Stimulated activated naive CD4-positive, alpha-beta T cell treated with Interleukin-2 at 50 U/mL for 16 hours (primary cell): ENCODE data around the gene CCZ1.
"Not testable (repeated sequence)": the region's sequence is repeated elsewhere in the genome, so short reads cannot be mapped to it uniquely, and the experiment has no call there.

ENCODE experiments used
- DNase-seq: peaks from one replicate; lab custom pipeline; 2025; lab: John Stamatoyannopoulos, UW

CCZ1 gene

DNA sequence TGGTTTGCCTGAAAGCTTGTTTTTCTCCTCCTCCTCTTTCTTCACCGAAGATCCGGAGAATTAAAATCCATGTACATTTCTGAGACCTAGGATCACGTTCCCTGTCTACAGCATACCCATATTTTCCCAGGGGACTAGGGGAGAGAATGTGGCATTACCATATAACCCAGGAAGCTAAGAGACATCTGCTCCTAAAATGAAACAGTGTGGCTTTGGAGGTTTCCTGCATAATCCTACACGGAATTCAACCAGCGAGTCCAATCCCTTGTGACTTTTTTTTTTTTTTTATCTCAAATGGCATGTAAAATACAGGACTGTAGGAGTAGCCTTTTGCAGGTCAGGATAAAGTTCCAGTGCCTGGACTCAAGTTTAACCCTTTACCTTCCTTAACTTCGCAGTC is 10.3 kb downstream of the CCZ1 start:
- not testable (repeated sequence) for DNase-seq

DNA sequence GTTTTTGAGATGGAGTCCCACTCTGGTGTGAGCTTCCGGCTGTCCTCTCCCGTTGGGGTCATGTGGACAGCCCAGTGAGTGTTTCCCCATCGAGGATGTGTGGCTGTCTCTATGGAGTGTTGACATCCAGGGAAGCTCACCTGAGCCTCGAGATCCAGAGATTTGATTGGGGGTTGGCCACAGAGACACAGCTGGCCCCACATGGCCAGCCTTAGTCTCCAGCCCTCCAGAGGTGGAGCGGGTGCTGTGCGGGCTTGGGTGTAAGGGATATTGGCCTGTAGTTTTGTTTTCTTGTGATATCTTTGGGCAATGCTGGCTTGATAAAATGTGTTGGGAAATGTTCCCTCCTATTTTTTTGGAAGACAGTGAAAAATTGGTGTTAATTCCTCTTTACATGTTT is 18.0 kb downstream of the CCZ1 start:
- DNase-seq: not testable (repeated sequence)

DNA sequence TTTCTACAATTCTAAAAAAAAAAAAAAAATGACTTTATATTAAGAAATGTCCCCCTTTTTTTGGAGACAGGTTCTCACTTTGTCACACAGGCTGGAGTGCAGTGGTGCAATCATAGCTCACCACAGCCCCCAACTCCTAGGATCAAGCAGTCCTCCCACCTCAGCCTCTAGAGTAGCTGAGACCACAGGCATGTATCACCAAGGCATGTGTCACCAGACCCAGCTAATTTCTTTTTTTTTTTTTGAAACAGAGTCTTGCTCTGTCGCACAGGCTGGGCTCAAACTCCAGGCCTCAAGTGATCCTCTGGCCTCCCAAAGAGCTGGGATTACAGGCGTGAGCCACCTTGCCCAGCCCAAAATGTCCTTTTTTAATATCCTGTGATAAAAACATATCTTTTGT is 25.6 kb downstream of the CCZ1 start:
- DNase-seq: not testable (repeated sequence)

DNA sequence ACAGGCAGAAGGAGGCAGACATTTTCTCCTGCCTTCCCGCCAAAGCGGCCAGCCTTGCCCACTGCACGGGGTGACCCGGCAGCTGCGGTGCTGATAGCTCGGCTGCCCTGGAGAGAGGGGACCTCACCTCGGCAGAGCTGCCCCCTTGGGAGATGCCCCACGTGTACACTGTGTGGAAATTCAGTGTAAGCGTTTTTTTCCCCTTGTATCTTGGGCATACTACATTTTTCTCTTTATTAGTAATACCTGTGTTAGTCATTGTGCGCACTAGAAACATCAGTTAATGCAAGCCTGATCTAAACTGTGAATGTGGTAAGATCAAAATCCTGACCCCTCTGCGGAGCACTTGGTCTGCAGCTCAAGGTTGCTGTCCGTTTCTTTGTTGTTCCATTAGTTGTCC is 26.1 kb downstream of the CCZ1 start:
- DNase-seq: not testable (repeated sequence)

DNA sequence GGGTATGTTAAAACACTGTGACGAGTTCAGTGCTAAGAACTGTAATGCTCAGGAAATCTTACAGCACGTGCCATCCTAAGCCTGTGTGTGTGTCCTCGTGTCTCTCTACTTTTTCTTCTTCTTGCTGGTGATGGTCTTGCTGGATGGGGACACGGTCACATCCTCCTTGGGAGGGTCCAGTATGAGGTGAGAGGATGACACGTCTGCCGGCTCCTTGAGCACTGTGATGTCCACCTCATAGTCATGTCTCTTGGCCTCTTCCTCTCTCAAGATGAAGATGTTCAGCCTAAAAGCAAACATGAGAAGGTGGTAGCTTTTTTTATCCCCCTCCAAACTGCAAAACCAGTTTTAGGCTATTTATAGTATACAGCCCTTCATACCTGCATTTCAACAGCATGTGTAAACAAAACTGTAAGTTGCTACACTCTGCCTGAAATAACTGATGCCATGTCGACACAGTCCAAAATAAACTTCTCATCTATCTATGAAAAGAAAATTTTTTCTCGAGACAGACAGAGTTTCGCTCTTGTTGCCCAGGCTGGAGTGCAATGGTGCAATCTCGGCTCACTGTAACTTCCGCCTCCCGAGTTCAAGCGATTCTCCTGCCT is 27.8 kb downstream of the CCZ1 start:
- not testable (repeated sequence) for DNase-seq

DNA sequence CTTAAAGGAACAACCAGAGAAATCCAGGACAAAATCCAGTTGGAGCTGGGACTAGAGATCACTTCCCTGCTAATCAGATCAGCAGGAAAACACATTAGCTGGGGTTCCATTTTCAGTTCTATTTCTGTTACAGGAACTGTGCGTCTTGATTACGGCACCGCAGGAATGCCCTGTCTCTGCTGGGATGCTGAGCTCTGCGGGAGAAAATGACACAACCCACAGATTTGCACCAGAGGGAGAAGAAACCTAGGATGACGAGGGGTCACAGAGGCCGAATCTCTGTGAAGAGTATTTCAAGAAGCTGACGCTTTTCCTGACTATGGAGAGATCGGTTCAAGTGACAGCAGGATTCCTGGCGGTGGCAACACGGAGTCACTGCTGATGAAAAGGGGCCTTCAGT is 31.8 kb downstream of the CCZ1 start:
- not testable (repeated sequence) for DNase-seq

DNA sequence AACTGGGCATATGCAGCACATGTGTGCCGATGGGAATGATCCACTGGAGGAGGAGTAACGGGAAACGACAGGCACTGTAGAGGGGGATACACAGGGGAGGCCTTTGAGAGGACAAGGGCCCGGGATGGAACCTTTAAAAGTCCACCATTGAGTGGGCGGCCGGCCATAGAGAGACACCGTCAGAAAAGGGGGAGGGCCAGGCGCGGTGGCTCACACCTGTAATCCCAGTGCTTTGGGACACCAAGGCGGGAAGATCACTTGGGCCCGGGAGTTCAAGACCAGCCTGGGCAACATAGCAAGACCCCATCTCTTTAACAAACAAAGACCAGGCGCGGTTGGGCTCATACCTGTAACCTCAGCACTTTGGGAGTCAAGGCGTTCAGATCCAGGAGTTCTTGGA is 32.7 kb downstream of the CCZ1 start:
- DNase-seq: not testable (repeated sequence)

DNA sequence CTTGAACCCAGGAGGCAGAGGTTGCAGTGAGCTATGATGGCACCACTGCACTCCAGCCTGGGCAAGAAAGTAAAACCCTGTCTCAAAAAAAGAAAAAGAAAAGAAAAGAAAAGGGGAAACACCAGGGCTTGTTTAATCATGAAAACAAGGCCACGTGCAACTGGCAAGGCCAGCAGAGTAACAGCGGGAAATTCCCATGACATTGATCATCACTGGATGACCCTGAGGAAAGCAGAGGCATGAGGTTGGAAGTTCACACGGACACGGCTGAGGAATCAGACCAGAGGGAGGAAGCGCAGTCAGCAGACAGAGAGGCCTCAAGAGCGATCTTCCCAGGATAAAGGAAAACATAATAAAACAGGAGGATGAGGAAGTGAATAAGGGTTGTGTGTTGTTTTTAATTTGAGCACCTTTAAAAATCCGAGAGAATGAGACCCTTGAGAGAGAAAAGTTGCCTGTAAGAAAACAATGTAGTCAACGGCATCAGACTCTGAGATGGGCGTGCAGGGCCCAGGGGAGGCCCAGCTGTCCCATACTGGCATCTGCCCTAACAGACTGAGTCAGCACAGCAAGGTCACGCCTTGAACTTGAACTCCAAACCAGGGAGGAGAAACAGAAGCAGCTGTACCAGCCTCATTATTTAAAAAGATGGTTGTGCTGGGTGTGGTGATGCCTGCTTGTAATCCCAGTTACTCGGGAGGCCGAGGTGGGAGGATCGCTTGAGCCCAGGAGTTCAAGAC is 33.5 kb downstream of the CCZ1 start:
- not testable (repeated sequence) for DNase-seq

DNA sequence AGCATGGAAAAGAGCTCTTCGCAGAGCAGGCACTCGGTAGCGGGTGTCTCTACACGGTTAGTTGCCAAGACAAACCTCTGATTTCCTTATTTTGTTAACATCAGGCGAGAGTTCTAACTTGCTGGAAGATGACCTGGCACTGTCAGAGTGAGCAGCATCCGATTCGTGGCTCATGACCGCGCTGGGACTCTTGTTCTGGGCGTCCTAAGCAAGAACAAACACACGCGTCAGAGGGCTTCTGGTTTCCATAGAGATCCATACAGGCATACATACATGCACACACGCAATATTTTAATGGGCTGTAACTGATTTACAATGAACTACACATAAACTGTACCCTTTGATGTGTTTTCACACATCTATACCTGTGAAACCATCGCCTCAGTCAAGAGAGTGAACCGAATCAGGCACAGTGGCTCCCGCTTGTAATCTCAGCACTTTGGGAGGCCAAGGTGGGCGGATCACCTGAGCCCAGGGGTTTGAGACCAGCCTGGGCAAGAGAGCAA is 36.5 kb downstream of the CCZ1 start:
- DNase-seq: not testable (repeated sequence)

DNA sequence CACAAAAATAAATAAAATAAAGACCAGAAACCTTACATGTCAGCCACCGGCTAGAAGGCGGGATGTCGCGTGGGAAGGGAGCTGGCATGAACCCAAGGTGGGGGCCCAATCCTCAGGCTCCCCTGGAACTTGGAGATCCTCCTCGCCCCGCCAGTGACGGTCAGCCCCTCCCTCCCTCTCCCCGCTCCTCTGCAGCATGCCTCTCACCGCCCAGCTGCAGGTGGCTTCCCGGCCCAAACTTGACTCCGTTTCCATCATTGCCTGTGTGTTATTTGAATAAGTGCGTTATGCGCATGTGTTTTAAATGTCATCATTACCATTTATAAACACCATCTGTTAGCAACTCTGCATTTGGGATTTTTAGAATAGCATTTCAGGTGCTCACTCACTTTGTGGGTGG is 64.7 kb downstream of the CCZ1 start:
- not testable (repeated sequence) for DNase-seq

DNA sequence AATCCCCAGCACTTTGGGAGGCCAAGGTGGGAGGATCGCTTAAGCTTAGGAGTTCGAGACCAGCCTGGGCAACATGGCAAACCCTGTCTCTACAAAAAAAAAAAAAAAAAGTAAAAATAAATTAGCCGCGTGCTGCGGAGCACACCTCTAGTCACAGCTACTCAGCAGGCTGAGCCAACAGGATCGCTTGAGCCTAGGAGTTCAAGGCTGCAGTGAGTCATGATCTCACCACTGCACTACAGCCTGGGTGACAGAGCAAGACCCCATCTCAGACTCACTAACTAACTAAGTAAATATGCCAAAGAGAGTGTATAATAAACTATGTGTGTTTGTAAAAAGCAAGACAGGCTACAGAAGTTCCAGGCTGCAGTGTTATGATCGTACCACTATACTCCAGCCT is 65.3 kb downstream of the CCZ1 start:
- not testable (repeated sequence) for DNase-seq

DNA sequence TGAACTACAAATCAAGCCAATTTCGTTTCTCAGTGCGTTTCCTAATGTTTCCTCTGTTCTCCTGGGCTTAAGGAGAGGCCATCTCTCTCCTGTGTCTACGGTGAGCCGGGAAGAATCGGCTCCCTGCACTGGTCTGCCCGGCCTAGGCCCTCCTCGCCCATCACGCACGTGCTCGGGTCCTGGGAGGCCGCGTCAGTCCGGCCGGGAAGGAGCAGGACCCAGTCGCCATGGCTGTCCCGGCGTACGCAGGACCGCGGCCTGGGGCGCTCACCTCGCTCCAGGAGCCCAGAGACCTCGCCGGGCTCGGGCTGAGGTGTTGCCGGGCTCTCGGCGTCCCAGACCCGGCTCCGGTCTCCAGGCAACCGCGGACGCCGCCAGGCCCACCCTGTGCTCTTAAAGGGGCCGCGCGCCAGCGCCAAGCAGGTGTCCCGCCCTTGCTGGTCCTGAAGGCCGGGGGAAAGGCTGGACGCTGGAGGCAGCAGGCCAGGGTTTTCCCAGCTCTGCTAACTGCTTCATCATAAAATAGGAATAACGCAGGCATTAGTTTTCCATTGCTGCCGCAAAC is 71.9 kb downstream of the CCZ1 start, which contains the start of gene RSPH10B:
RSPH10B (minus strand) TSS at position 343 of the 565 bp plus-strand sequence. CDS start 3,573 bp downstream, outside the sequence.
- not testable (repeated sequence) for DNase-seq

DNA sequence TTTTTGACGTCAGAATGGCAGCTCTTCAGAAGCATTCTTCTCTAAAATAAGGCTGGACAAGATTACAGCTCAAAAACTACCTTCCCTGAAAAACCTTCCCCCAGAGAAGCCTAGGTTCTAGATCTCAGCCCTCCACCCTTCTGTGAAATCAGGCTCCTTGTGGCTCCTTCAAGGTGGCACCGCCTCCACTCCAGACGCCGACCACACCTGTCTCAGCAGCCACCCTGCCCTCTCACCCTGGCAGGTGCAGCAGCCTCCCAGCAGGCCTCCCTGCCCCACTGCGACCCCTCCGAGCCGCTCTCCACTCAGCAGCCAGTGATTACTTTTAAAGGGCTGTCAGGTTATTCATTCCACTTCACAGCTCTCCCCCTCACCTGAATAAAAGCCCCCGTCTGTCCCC is 75.0 kb downstream of the CCZ1 start:
- DNase-seq: not testable (repeated sequence)
